Endodermal cell (in vitro differentiated cells): ENCODE data around the gene PI4KA. TPM values are rescaled to one million over a fixed set of nuclear protein-coding genes. Genes with fewer than 3 reads are reported as not detected.
"Not testable (repeated sequence)": the region's sequence is repeated elsewhere in the genome, so short reads cannot be mapped to it uniquely, and the experiment has no call there.

Experiments
- DNase-seq: peaks from one replicate; pipeline ENCODE4 v3.0.0-alpha.2; 2017
- H3K27ac ChIP-seq: 2 replicates; pipeline ENCODE4 v1.5.1; 2013; ENCODE audit warnings: mild to moderate bottlenecking, low read depth, low read length, moderate library complexity
- H3K27me3 ChIP-seq: 2 replicates; pipeline ENCODE4 v1.6.1; 2013; ENCODE audit warnings: mild to moderate bottlenecking, low read length, moderate library complexity; ENCODE audit not compliant: insufficient read depth, control insufficient read depth, poor library complexity, severe bottlenecking
- H3K36me3 ChIP-seq: 2 replicates; pipeline ENCODE4 v1.7.0; 2013; ENCODE audit warnings: mild to moderate bottlenecking, low read length, moderate library complexity; ENCODE audit not compliant: control insufficient read depth, insufficient read depth
- H3K4me1 ChIP-seq: one replicate; pipeline ENCODE4 v1.7.0; 2013; ENCODE audit warnings: low read length; ENCODE audit not compliant: control insufficient read depth, insufficient read depth
- H3K4me3 ChIP-seq: 2 replicates; pipeline ENCODE4 v1.5.1; 2013; ENCODE audit warnings: mild to moderate bottlenecking, low read length, moderate library complexity
- H3K9ac ChIP-seq: 2 replicates; pipeline ENCODE4 v1.6.1; 2013; ENCODE audit warnings: mild to moderate bottlenecking, low read length, moderate library complexity; ENCODE audit not compliant: poor library complexity, severe bottlenecking; ENCODE audit errors: extremely low read depth
- H3K9me3 ChIP-seq: 2 replicates; pipeline ENCODE4 v1.6.1; 2013; ENCODE audit warnings: mild to moderate bottlenecking, low read length, moderate library complexity; ENCODE audit not compliant: control insufficient read depth
- H3K27ac Mint-ChIP-seq: 2 replicates; pipeline ENCODE4 v1.8.0; 2020; ENCODE audit warnings: mixed read lengths
- H3K27me3 Mint-ChIP-seq: 2 replicates; pipeline ENCODE4 v1.8.0; 2021; ENCODE audit warnings: mild to moderate bottlenecking, mixed read lengths; ENCODE audit not compliant: insufficient read depth
- H3K36me3 Mint-ChIP-seq: 2 replicates; pipeline ENCODE4 v1.8.0; 2020; ENCODE audit warnings: low read depth, mixed read lengths
- H3K4me1 Mint-ChIP-seq: 2 replicates; pipeline ENCODE4 v1.8.0; 2020; ENCODE audit warnings: mixed read lengths
- H3K4me3 Mint-ChIP-seq: 2 replicates; pipeline ENCODE4 v1.8.0; 2020; ENCODE audit warnings: mild to moderate bottlenecking, moderate library complexity, mixed read lengths
- H3K9me3 Mint-ChIP-seq: 2 replicates; pipeline ENCODE4 v1.8.0; 2020; ENCODE audit warnings: mild to moderate bottlenecking, mixed read lengths
- CTCF ChIP-seq: fragments of 200-600 bp; sonication (generic); conservative IDR thresholded peaks from 2 replicates; pipeline ENCODE4 v1.5.0; 2021; ENCODE audit warnings: antibody characterized with exemption, mild to moderate bottlenecking
- WGBS, 2 experiments: methylation state at CpG; one replicate each; pipeline versions ENCODE4 v1.1.5 to v1.1.7; 2013; ENCODE audit warnings: missing lambda C conversion rate in 2 of 2, mixed read lengths in 1 of 2; ENCODE audit not compliant: insufficient coverage in 1 of 2, insufficient read length in 1 of 2; 5-methylcytosine and 5-hydroxymethylcytosine counted together
- total RNA-seq, 2 donors: library from RNA; stranded (reverse); fragmentation: NEBNext Ultra II Directional in 1 of 2; extraction: Animal tissue kit (Norgen Biotek cat#: 25700) in 1 of 2; gene quantifications; 2 replicates in 1 of 2; 3 replicates in 1 of 2; pipeline ENCODE4 v1.2.1, GENCODE V29; 2021

The PI4KA gene
- total RNA-seq, 2 donors from 2014 or later = 49.0 to 62.0 TPM

DNA sequence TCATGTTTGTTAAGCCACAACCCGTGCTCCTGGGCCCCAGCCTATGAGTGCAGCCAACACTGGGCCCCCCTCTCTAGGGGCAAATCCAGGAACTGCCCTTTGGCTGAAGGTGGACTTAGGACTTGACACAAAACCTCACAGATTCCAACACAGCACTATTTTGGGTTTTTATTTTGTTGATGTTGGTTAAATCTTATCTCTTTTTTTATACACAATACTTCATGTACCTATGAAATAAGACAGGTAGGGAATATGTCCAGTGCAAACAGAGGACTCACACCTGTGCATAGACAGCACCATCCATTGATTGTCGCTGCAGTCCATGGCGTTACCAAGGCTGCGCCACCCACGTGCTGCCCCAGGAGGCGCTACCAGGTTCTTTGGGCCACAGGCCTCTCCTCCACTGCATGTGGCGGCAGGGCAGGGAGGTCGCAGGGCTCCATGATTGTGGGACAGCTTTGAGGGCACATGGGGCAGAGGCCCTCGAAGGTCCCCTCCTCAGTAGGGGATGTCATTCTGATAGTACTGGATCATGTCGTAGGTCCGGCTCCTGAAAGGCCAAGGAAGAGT lies 151.0 kb downstream of the PI4KA start:
- peak; percentile 41 for TF ChIP-seq CTCF
- DNase-seq = peak; percentile 59
- not testable (repeated sequence) for H3K27ac Mint-ChIP-seq, H3K4me1 Mint-ChIP-seq, H3K4me3 ChIP-seq, H3K9me3 ChIP-seq, H3K9ac ChIP-seq, H3K4me3 Mint-ChIP-seq, H3K27ac ChIP-seq, H3K4me1 ChIP-seq, H3K9me3 Mint-ChIP-seq, H3K36me3 ChIP-seq, H3K36me3 Mint-ChIP-seq
- 91 to 92% methylated on average over 9 to 10 of the region's 11 CpGs for WGBS, 2 experiments
- H3K27me3 ChIP-seq = peaks cover 14% of the 10 kb centered on the region
- peaks cover 18% of the 10 kb centered on the region for H3K27me3 Mint-ChIP-seq

- peak; percentile 77 for DNase-seq
- peak; percentile 39 for TF ChIP-seq CTCF
- H3K9me3 Mint-ChIP-seq, H3K9ac ChIP-seq, H3K9me3 ChIP-seq, H3K4me1 Mint-ChIP-seq, H3K36me3 Mint-ChIP-seq, H3K4me1 ChIP-seq, H3K36me3 ChIP-seq, H3K27ac Mint-ChIP-seq, H3K27ac ChIP-seq, H3K4me3 ChIP-seq: not testable (repeated sequence)
- H3K27me3 ChIP-seq = peaks cover 14% of the 10 kb centered on the region
- peaks cover 18% of the 10 kb centered on the region for H3K27me3 Mint-ChIP-seq
- H3K4me3 Mint-ChIP-seq = peak overlapping the region; percentile 84
- 3 to 21% methylated on average over 2 to 59 of the region's 79 CpGs for WGBS, 2 experiments
Measured at GRCh38 chr22:20703816-20704609, 154.6 kb downstream of the PI4KA start.

DNA sequence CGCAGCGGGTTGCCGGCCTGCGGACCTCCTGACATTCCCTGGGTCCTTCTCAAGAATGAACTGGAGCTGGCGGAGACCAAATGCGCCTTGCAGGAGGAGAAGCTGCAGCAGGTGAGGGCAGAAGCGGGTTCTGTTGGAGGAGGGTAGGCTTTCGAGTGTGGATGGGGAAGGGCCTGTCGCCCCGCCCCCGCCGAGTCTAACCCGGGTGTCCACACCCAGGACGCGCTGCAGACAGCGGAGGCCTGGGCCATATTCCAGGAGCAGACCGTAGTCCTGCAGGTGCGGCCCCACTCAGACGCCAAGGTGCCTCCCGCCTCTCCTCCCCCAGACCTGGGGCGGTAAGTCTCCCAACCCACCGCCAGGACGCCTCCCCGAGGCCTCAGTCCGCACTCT lies 155.2 kb downstream of the PI4KA start:
- peak overlapping the region; percentile 84 for H3K4me3 Mint-ChIP-seq
- not testable (repeated sequence) for H3K9me3 Mint-ChIP-seq, H3K4me1 Mint-ChIP-seq, H3K4me1 ChIP-seq, H3K9ac ChIP-seq, H3K27ac ChIP-seq, H3K4me3 ChIP-seq, H3K27ac Mint-ChIP-seq, H3K36me3 ChIP-seq, H3K9me3 ChIP-seq, DNase-seq, H3K36me3 Mint-ChIP-seq
- peaks cover 14% of the 10 kb centered on the region for H3K27me3 ChIP-seq
- peaks cover 18% of the 10 kb centered on the region for H3K27me3 Mint-ChIP-seq
- WGBS, 2 experiments = no CpG with 5 or more reads among the region's 25 CpGs

DNA sequence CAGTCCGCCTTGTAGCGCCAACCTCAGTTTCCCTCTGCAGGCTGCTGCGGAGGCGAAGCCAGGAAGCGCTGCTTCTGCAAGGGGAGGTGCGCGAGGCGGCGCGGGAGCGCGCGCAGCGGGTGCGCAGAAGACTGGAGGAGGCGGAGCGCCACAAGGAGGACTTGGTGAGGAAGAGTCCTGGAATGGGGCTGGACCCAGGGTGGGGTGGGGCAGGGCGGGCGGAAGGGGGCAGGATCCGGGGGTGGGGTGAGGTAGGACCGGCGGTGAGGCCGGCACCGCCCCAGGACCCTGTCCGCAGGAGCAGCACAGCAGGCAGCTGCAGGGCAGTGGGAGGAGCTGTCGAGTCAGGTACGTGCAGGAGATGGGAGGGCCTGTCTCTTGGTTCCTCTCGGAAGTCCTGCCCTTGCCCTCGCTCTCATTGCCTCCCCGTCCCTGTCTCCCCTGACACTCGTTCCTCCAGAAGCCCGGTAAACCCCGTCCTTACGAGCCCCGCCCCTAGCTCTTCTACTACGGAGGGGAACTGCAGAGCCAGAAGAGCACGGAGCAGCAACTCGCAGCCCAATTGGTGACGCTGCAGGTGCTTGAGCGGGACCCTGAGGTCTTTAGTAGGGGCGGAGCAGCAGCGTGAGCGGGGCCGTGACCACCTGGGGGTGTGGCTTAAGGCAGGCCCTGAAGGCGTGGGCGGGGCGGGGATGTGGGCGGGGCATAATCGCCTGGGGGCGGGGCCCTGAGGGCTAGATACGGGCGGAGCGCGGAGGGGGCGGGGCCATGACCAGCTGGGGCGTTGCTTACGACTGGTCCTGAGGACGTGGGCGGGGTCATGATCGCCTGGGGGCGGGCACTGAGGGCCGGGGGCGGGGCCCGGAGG lies 155.8 kb downstream of the PI4KA start:
- Mint-ChIP-seq H3K27ac (peak overlapping the region; percentile 100), H3K27me3 (peaks cover 18% of the 10 kb centered on the region), H3K4me3 (peak overlapping the region; percentile 84)
- not testable (repeated sequence) for H3K36me3 ChIP-seq, H3K9me3 ChIP-seq, H3K9me3 Mint-ChIP-seq, H3K27ac ChIP-seq, H3K4me1 Mint-ChIP-seq, H3K4me1 ChIP-seq, H3K36me3 Mint-ChIP-seq
- DNase-seq = peak; percentile 99
- WGBS, 2 experiments = 0% methylated on average over 51 of the region's 64 CpGs; no CpG with 5 or more reads in 1 of the 2 experiments
- peak overlapping the region; percentile 67 for H3K4me3 ChIP-seq
- peak overlapping the region; percentile 30 for H3K9ac ChIP-seq
- peaks cover 14% of the 10 kb centered on the region for H3K27me3 ChIP-seq

GRCh38 chr22:20702175-20702545 lies 156.5 kb downstream of the PI4KA start:
- H3K27ac ChIP-seq, H3K9ac ChIP-seq, DNase-seq, H3K4me1 Mint-ChIP-seq, H3K9me3 ChIP-seq, H3K36me3 Mint-ChIP-seq, H3K36me3 ChIP-seq, H3K4me1 ChIP-seq, H3K9me3 Mint-ChIP-seq: not testable (repeated sequence)
- peaks cover 14% of the 10 kb centered on the region for H3K27me3 ChIP-seq
- Mint-ChIP-seq H3K27ac (peak overlapping the region; percentile 77), H3K27me3 (peaks cover 18% of the 10 kb centered on the region), H3K4me3 (peak overlapping the region; percentile 84)
- peak overlapping the region; percentile 67 for H3K4me3 ChIP-seq
- WGBS, 2 experiments = 0% methylated on average over 13 of the region's 35 CpGs; no CpG with 5 or more reads in 1 of the 2 experiments
